NOMO-1 treated with dmso at 0.1 percent for 144 hours (cell line): Measurements from ENCODE around the gene CDKN2B-AS1.
"Not testable (repeated sequence)": the region's sequence is repeated elsewhere in the genome, so short reads cannot be mapped to it uniquely, and the experiment has no call there.

ENCODE experiments used
- DNase-seq: peaks from one replicate; lab custom pipeline; 2025; ENCODE audit not compliant: unreplicated experiment; lab: John Stamatoyannopoulos, UW

The CDKN2B-AS1 gene

DNA sequence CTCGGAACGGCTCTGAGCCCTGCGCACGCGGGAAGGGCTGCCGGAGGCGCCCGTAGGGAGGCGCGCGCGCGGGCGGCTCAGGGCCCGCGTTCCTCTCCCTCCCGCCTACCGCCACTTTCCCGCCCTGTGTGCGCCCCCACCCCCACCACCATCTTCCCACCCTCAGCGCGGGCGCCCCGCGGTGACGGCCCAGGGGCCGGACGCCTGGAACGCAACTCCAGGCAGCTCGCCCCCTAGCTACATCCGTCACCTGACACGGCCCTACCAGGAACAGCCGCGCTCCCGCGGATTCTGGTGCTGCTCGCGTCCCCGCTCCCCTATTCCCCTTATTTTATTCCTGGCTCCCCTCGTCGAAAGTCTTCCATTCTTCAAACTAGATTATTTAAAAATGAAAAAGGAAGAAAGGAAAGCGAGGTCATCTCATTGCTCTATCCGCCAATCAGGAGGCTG, at the start of gene CDKN2B-AS1:
TSS of gene CDKN2B-AS1 (plus strand) at position 236 of the 450 bp plus-strand sequence.
- DNase-seq, result no peak

DNA sequence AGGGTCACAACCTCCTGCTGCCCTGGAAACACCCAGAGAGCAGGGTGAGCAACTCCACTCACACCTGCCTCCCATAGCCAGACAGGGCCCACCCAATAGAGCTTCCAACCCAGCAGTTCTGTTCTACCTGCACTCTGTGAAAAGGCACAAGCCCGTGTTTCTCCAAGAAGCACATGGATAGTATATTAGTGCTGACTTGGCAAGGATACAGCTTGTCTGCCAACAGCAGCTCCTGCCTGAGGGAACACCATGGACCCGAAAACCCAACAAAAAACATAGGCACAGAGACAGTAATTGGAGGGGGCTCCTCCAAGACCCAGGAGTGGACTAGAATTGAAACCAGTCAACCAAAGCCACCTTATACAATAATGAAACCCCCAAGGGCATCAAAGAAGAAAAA, 49.0 kb upstream of the CDKN2B-AS1 start:
- DNase-seq, result no peak

DNA sequence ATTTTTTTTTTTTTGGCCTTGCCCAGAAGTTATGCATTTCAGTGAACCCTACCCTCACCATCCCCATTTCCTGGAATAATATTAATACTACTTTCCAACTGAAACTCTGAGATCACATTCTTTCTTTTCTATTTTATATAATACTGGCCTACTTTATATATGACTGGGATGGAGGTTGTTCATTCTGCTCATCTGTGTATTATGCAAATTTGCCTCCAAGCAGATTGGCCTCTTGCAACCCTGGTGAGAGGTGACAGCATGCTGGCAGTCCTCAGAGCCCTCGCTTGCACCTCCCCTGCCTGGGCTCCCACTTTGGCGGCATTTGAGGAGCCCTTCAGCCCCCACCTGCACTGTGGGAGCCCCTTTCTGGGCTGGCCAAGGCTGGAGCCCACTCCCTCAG, 35.8 kb upstream of the CDKN2B-AS1 start:
- no peak for DNase-seq

DNA sequence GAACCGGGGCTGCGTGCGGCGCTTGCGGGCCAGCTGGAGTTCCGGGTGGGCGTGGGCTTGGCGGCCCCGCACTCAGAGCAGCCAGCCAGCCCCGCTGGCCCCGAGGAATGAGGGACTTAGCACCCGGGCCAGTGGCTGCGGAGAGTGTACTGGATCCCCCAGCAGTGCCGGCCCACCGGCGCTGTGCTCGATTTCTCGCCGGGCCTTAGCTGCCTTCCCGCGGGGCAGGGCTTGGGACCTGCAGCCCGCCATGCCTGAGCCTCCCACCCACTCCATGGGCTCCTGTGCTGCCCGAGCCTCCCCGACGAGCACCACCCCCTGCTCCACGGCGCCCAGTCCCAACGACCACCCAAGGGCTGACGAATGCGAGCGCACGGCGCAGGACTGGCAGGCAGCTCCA, 35.3 kb upstream of the CDKN2B-AS1 start:
- not testable (repeated sequence) for DNase-seq

DNA sequence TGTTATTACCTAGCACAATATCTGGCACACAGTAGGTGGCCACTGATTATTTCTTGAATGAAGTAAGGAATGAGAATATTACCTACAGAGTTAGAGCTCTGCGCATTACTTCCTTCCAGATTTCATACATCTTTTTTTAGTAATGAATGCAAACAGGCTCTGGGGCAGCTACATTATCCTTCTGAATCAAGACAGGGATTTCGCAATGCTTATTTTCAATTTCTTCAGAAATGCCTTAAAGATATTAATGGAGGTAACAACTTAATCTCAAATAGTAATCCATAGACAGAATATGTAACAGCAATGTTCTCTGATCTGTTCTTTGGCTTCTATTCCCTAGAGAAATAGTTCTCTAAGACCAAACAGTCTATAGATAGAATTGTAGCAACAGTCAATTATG, 33.0 kb upstream of the CDKN2B-AS1 start:
- no peak for DNase-seq

DNA sequence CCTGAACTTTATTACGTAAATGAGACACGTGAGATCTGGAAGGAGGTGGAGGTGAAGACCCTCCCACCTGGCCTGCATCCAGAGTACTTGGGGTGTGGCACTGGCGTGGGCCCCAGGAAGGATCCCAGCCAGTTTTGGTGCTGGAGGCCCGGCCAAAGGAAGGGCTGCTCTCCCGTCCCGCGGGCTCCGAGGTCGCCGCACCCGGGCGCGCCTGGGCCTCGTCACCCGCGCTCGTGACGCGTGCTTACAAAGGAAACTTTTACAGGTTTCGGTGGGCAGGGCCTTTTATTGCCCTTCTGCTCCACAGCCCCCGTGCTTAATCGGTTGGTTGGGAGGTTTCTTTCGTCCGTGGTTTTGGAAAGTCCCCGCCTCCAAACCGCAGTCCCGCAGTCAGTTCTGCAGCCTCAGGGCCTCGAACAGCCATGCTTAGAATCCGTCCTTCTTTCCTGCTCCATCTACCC, 29.6 kb upstream of the CDKN2B-AS1 start:
- no peak for DNase-seq

DNA sequence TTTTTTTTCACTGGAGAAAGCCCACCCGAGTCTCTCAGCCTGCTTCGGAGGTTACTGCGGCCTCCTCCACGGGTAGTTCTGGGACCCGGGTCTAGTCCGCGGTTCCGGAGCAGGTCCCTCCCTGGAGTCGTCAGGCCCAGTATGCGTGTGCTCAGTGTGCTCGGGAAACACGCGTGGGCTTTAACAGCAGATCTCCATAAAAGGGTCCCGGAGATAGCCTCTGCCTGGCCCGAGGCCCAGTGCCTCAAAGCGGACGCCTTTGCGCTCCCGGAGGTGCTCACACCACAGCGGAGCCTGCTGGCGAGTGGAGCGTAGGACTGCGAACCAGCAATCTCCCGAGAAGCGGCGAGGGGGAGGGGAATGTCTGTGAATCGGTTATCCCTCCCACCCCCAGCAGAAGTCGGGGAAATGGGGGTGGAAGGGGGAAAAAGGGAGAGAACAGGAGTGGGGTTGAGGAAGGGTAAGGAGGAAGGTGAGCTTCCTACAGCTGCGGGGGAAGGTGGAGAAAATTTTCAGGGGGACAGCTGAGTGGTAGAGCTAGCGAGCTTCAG, 29.1 kb upstream of the CDKN2B-AS1 start:
- DNase-seq, result no peak

DNA sequence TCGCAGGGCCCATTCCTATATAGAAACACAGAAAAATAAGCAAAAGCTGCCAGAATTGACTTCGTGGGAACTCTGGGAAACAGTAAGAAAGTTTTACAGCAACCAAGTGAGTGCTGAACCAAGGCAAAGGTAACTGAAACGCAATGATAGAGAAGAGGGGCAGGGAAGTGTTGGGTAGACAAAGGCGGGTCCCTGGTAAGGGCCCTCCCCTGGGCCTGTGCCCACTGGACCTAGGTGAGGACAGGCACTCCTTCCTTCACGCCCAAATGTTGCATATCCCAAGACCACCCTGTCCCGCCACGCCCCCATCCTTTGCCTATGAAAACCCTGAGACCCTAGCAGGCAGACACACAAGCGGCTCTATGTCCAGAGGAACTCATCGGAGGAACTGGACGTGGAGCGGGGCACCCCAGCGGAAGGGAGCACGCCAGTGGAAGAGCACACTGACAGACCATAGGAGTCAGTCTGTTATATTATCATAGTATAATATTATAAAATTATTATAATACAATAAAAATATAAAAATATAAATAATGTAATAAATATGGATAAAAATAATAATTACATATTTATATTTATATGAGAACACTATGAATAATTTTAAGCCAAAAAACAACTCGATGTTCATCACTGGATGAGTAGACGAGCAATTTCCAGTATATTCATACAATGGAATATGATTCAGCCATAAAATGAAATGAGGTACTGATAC, 28.3 kb upstream of the CDKN2B-AS1 start:
- no peak for DNase-seq

DNA sequence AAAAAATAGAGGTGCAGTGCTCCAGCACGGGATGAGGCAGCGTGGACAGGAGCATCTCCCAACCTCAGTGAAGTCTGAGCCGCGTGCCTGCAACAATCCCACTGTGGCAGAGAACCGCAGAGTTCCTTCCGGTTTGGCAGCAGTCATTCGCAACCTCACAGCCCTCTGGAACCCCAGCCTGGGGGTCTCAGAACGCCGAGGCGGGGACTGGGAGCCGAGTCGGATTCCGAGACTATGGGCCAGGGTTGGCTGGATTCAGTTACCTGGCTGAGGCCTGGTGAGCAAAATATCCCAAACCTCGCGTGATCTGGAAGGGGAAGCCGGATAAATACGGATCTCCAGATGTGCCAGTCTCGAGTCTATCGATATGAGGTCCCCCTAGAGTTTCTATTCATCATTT, 27.4 kb upstream of the CDKN2B-AS1 start:
- DNase-seq, result no peak

DNA sequence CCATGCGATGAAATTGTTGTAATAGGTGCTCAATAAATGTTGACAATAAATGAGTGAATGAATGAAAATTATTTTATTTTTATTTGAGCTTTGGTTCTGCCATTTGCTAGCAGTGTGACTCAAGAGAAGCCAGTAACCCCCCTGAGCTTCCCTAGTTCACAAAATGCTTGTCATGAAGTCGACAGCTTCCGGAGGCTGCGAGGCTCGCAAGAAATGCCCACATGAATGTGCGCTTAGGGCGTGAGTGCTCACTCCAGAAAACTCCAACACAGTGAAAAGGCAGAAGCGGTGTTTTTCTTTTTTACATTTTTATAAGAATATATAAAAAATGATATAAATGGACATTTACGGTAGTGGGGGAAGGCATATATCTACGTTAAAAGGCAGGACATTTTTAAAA, 26.9 kb upstream of the CDKN2B-AS1 start:
- DNase-seq, result no peak

DNA sequence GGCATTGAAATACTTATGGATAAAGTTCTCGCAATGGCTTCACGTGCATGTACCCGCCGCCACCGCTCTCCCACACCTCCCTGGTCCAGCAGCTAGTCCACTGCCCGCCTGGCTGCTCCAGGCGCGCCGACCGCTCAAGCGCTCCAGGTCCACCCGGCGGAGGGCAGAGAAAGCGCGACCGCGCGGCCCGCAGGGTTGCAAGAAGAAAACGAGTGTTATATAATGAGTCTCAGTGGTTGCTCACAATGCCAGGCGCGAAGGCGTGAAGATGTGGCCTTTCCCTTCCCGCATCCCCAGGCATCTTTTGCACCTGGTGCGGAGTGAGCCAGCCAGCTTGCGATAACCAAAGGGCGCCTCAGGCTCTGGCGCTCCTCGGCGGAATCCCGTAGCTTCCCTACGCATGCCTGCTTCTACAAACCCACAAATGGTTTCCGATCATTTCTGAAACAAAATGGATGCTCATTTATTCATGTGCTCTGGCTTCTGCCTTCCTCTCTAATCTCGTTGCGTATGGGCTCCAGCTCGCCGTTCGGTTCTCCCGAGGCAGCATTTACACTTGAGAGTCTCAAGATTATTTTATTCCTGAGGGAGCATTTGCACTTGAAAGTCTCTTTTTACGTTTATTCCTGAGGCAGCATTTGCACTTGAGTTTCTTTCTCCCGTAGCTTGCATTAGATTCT, 26.1 kb upstream of the CDKN2B-AS1 start:
- DNase-seq, result no peak

DNA sequence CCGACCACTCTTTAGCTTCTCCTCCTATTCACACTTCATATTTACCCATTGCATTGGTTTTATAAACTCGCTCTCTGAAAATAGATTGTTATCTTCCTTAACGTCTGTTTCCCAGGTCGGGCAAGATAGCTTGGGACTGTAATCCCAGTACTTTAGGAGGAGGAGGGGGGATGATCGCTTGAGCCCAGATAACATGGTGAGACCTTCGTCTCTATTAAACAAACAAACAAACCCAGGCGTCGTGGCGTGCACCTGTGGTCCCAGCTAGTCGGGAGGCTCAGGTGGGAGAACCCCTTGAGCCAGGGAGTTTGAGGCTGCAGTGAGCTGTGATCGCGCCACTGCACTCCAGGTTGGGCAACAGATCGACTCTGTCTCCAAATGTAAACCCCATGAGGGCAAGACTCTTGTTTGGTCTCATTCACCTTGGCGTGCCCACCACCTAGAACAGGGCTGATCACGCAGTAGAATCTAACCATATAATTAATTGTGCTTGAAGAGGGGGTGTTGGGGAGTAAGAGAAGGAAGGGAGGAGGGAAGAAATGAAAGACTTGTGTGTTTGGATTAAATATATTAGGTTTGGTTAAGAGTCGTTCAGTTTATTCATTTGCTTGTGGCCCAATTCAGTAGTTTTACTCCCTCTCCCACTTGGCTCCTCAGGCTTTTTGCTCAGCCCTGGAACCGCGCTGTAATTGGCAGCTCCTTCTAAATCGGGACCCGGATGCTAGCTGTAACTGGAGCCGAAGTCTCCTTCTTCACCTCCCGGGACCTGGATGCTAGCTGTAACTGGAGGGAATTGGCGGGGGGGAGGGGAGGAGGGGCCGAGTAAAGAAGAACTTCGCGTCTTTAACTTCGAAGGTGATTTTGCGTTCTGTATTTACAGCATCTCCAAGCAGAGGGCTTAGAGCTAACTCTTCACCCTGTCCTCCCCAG, 25.3 kb upstream of the CDKN2B-AS1 start:
- no peak for DNase-seq

DNA sequence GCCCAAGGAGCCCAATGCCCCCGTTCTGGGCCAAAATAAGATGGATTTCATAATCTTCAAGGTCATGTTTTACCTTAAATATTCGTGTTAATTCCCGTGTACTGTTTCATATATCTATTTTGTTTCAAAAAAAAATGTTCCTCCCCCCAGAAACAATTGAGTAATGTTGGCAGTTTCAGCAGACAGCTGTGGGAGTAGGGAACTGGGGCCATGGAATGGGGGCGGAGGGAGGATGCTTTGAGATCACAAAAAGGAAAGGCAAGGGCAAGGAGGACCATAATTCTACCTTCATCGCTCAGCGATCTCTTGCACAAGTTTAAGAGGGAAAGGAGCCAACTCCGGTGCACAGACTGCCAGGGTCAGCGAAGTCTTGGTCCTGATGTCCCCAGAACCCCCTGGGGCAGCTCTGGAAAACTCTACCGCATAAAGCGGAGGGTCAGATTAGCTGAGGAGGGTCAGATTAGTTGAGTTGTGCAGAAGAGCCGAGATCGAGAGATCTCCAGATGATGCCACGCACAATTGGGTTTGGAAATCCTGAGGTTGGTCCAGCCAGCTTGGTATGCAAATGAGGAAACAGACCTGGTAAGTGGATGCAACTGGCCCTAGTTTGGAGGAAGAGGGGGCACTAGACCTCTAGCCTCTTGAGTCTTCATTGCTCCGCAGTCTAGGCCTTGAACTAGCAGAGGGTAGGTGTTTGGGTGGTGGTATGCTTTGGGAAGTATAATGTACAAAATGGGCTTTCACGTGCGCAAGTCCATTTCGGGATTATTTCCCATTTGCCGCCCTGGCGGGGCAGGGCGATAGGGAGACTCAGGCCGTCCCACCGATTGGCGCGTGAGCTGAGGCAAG, 24.4 kb upstream of the CDKN2B-AS1 start:
- DNase-seq, result no peak

DNA sequence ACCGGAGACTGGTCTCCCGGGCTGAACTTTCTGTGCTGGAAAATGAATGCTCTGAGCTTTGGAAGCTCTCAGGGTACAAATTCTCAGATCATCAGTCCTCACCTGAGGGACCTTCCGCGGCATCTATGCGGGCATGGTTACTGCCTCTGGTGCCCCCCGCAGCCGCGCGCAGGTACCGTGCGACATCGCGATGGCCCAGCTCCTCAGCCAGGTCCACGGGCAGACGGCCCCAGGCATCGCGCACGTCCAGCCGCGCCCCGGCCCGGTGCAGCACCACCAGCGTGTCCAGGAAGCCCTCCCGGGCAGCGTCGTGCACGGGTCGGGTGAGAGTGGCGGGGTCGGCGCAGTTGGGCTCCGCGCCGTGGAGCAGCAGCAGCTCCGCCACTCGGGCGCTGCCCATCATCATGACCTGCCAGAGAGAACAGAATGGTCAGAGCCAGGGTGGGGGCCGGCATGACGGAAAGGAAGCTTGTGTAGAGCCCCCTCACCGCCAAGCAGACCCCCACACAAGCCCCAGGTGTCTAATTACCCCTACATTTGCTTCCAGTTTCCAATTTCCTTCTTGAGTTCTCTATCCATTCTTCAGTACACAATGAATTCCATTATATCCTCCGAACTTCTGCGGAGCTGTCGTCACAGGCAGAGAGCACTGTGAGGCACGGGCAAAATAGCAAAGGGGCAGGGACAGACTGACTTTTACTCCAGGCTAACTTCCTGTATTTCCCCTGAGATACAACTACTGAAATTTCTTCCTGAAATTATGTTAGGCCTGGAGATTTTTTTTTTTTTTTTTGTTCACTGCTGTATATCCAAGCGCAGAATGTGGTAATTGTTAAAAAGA, 23.6 kb upstream of the CDKN2B-AS1 start:
- no peak for DNase-seq

DNA sequence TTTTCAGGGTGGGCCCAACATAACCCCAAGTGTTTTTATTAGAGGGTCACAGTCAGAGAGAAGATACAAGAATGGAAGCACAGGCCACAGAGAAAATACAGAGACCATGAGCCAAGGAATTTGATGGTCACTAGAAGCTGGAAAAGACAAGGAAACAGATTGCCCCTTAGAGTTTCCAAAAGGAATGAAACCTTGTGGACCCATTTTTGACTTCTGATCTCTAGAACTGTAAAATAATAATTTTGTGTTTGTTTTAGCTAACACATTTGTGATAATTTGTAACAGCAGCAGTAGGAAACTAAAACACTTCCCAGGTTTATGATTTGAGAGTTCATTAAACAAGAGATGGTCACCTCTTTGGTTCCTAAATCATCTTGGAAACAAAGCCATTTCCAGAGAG, 22.2 kb upstream of the CDKN2B-AS1 start:
- no peak for DNase-seq

DNA sequence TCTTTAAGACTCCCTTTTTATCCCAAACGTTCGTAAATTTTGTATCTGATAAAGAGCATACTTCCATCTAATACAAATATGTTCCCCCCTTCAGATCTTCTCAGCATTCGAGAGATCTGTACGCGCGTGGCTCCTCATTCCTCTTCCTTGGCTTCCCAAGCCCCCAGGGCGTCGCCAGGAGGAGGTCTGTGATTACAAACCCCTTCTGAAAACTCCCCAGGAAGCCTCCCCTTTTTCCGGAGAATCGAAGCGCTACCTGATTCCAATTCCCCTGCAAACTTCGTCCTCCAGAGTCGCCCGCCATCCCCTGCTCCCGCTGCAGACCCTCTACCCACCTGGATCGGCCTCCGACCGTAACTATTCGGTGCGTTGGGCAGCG, 20.3 kb upstream of the CDKN2B-AS1 start:
- no peak for DNase-seq

DNA sequence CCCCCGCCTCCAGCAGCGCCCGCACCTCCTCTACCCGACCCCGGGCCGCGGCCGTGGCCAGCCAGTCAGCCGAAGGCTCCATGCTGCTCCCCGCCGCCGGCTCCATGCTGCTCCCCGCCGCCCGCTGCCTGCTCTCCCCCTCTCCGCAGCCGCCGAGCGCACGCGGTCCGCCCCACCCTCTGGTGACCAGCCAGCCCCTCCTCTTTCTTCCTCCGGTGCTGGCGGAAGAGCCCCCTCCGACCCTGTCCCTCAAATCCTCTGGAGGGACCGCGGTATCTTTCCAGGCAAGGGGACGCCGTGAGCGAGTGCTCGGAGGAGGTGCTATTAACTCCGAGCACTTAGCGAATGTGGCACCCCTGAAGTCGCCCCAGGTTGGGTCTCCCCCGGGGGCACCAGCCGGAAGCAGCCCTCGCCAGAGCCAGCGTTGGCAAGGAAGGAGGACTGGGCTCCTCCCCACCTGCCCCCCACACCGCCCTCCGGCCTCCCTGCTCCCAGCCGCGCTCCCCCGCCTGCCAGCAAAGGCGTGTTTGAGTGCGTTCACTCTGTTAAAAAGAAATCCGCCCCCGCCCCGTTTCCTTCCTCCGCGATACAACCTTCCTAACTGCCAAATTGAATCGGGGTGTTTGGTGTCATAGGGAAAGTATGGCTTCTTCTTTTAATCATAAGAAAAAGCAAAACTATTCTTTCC, 19.7 kb upstream of the CDKN2B-AS1 start:
- DNase-seq, result no peak

DNA sequence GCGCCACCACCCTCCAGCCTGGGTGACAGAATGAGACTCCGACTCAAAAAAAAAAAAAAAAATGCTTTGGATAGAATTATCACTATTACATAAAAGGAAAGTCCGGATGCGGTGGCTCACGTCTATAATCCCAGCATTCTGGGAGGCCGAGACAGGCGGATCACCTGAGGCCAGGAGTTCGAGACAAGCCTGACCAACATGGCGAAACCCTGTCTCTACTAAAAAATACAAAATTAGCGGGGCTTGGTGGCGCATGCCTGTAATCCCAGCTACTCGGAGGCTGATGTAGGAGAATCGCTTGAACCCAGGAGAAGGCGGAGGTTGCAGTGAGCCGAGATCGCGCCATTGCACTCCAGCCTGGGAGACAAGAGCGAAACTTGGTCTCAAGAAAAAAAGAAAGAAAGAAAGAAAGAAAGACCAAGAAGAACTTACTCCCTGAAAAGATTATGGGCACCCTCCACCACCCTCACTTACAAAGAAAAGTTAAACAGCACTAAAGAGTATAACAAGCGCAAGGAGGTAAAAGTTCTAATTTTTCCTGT, 18.2 kb upstream of the CDKN2B-AS1 start:
- no peak for DNase-seq

DNA sequence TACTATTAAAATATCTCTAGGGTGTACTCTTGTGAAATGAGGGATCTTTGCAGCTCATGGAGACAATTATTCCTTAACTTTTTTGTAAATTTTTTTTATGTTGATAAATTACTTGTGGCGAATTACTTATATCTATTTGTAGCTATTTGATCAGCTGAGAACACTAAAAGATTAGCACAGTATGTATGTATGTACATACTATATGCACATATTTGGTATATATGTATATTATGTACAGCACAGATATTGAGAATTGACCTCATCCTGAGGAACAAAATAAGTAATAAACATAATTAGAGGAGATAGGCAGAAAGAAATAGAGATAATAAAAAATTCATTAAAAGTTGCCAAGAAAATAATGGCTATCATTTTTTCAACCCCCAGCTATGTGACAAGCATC, 12.2 kb upstream of the CDKN2B-AS1 start:
- no peak for DNase-seq
